ENCODE data around the gene KCNK1.

GRCh38 chr1:233719655-233720341 is 105.9 kb downstream of the KCNK1 start:
- TF ChIP-seq, protein P1, sequence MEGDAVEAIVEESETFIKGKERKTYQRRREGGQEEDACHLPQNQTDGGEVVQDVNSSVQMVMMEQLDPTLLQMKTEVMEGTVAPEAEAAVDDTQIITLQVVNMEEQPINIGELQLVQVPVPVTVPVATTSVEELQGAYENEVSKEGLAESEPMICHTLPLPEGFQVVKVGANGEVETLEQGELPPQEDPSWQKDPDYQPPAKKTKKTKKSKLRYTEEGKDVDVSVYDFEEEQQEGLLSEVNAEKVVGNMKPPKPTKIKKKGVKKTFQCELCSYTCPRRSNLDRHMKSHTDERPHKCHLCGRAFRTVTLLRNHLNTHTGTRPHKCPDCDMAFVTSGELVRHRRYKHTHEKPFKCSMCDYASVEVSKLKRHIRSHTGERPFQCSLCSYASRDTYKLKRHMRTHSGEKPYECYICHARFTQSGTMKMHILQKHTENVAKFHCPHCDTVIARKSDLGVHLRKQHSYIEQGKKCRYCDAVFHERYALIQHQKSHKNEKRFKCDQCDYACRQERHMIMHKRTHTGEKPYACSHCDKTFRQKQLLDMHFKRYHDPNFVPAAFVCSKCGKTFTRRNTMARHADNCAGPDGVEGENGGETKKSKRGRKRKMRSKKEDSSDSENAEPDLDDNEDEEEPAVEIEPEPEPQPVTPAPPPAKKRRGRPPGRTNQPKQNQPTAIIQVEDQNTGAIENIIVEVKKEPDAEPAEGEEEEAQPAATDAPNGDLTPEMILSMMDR (IDR thresholded peaks at IDR 0.05 in 4 of 5, conservative IDR thresholded peaks at IDR 0.05 in 1 of 5): no peak
- TF ChIP-seq POLR2A (IDR thresholded peaks at IDR 0.05): no peak
